ENCODE measurements around the gene ARMC9. TPM values are rescaled to one million over a fixed set of nuclear protein-coding genes. Genes with fewer than 3 reads are reported as not detected.

The ARMC9 gene
- total RNA-seq, 4 donors from 2014 or later = 11.5 to 59.5 (median 14.4) TPM

- H3K36me3 ChIP-seq = no peaks in the 10 kb centered on the region
- TF ChIP-seq POLR2A (IDR thresholded peaks at IDR 0.05) = no peak
- peak; percentile 59 to 80 (median 76) for TF ChIP-seq CTCF (IDR thresholded peaks at IDR 0.05)
- intact Hi-C loops (cut with DNase I; ENCODE audit: low total_unique reads) (loop anchor here (10.0 kb wide), 1 partner anchor 193 kb away; no protein-coding TSS in a partner anchor), in situ Hi-C loops (cut with MboI; ENCODE audit: low pct_ligation_motif_present in 1 of 4, low pct_unique_long_range_greater_than_20kb in 1 of 4, low sequenced_read_pairs in 3 of 4) (no loop called here)
- no peak overlapping the region for H3K4me3 ChIP-seq
- H3K4me1 ChIP-seq = peaks cover 0 to 30% (median 18%) of the 10 kb centered on the region in 4 donors
- no peaks in the 10 kb centered on the region for H3K27me3 ChIP-seq
- peak overlapping the region in 1 of 4 donors; percentile 24 for H3K27ac ChIP-seq
- peak; percentile 68 for DNase-seq
- H3K9me3 ChIP-seq = no peaks in the 10 kb centered on the region
- 53 to 70% methylated on average over 4 to 12 of the region's 12 CpGs for WGBS, 2 donors (ENCODE audit: low coverage in 1 of 2)
These were observed 98.9 kb downstream of the ARMC9 start for GRCh38 chr2:231297108-231297908.

GRCh38 chr2:231298091-231298490, 99.7 kb downstream of the ARMC9 start:
- intact Hi-C loops (cut with DNase I; ENCODE audit: low total_unique reads) = loop anchor here (10.0 kb wide), 1 partner anchor 193 kb away; no protein-coding TSS in a partner anchor
- Histone ChIP-seq H3K9me3 (no peaks in the 10 kb centered on the region), H3K27ac (no peak overlapping the region), H3K27me3 (no peaks in the 10 kb centered on the region), H3K4me1 (peaks cover 0 to 22% (median 12%) of the 10 kb centered on the region in 4 donors), H3K36me3 (no peaks in the 10 kb centered on the region), H3K4me3 (no peak overlapping the region)
- no peak for DNase-seq
- in situ Hi-C loops (cut with MboI; ENCODE audit: low pct_ligation_motif_present in 1 of 4, low pct_unique_long_range_greater_than_20kb in 1 of 4, low sequenced_read_pairs in 3 of 4) = no loop called here
- TF ChIP-seq POLR2A (IDR thresholded peaks at IDR 0.05) (no peak), CTCF (IDR thresholded peaks at IDR 0.05) (no peak), POLR2AphosphoS5 (IDR thresholded peaks at IDR 0.05) (no peak)
- 89 to 90% methylated on average over 6 to 8 of the region's 8 CpGs for WGBS, 2 donors (ENCODE audit: low coverage in 1 of 2)

GRCh38 chr2:231299267-231299666, 100.8 kb downstream of the ARMC9 start:
- no peaks in the 10 kb centered on the region for H3K9me3 ChIP-seq
- intact Hi-C loops (cut with DNase I; ENCODE audit: low total_unique reads) = loop anchor here (10.0 kb wide), 1 partner anchor 194 kb away; no protein-coding TSS in a partner anchor
- DNase-seq = no peak
- in situ Hi-C loops (cut with MboI; ENCODE audit: low pct_ligation_motif_present in 1 of 4, low pct_unique_long_range_greater_than_20kb in 1 of 4, low sequenced_read_pairs in 3 of 4) = no loop called here
- peak overlapping the region in 2 of 4 donors; percentile 2 to 54 for H3K27ac ChIP-seq
- H3K4me3 ChIP-seq = no peak overlapping the region
- no peaks in the 10 kb centered on the region for H3K36me3 ChIP-seq
- 64 to 71% methylated on average over 6 to 7 of the region's 7 CpGs for WGBS, 2 donors (ENCODE audit: low coverage in 1 of 2)
- TF ChIP-seq POLR2A (IDR thresholded peaks at IDR 0.05) (no peak), EP300 (IDR thresholded peaks at IDR 0.05; ENCODE audit: low read depth) (no peak), POLR2AphosphoS5 (IDR thresholded peaks at IDR 0.05) (no peak), CTCF (IDR thresholded peaks at IDR 0.05) (no peak)
- no peaks in the 10 kb centered on the region for H3K27me3 ChIP-seq
- peaks cover 0 to 21% (median 7%) of the 10 kb centered on the region in 4 donors for H3K4me1 ChIP-seq

GRCh38 chr2:231300020-231300721, 101.7 kb downstream of the ARMC9 start:
- Histone ChIP-seq H3K4me3 (no peak overlapping the region), H3K36me3 (no peaks in the 10 kb centered on the region), H3K27ac (peak overlapping the region in 3 of 4 donors; percentile 2 to 54 (median 13)), H3K4me1 (peaks cover 0 to 24% (median 7%) of the 10 kb centered on the region in 4 donors), H3K27me3 (no peaks in the 10 kb centered on the region), H3K9me3 (no peaks in the 10 kb centered on the region)
- no peak for TF ChIP-seq EP300 (IDR thresholded peaks at IDR 0.05; ENCODE audit: low read depth)
- no peak for TF ChIP-seq POLR2AphosphoS5 (IDR thresholded peaks at IDR 0.05)
- no peak for TF ChIP-seq CTCF (IDR thresholded peaks at IDR 0.05)
- TF ChIP-seq POLR2A (IDR thresholded peaks at IDR 0.05) = no peak
- 66 to 69% methylated on average over 8 of the region's 8 CpGs for WGBS, 2 donors (ENCODE audit: low coverage in 1 of 2)
- intact Hi-C loops (cut with DNase I; ENCODE audit: low total_unique reads) (loop anchor here (5.0 kb wide), 1 partner anchor 97 kb away; the partner anchor contains the start of gene B3GNT7), in situ Hi-C loops (cut with MboI; ENCODE audit: low pct_ligation_motif_present in 1 of 4, low pct_unique_long_range_greater_than_20kb in 1 of 4, low sequenced_read_pairs in 3 of 4) (no loop called here)
- DNase-seq = no peak
